K562 (cell line): ENCODE data around the gene WWP2. TPM values are rescaled to one million over a fixed set of nuclear protein-coding genes. Genes with fewer than 3 reads are reported as not detected.

ENCODE experiments used
- ATAC-seq: fragments of 200-7000 bp; cut with Tn5 transposase; 3 replicates; pipeline ENCODE4 v1.9.1; 2020; ENCODE audit warnings: moderate library complexity
- BruUV-seq: library from RNA; stranded (reverse); fragments of 400-500 nt; replicated peaks from 2 replicates; lab custom pipeline; 2021; lab: Mats Ljungman, UMichigan
- CTCF ChIA-PET: fragments of 300-600 bp; formaldehyde crosslinking; extraction: SDS; loops from one replicate; lab custom pipeline; 2021; ENCODE audit warnings: low intra/inter-chr PET ratio; lab: Yijun Ruan, JAX
- POLR2A ChIA-PET: fragments of 300-600, 350-650 bp; sonication (Branson Sonifier 250); formaldehyde crosslinking; extraction: SDS; loops from one replicate; lab custom pipeline; 2021; ENCODE audit warnings: antibody characterized with exemption, inconsistent platforms; lab: Yijun Ruan, JAX
- DNase-seq, 4 experiments: peaks; one replicate each; pipeline versions ENCODE4 v3.0.0 to v3.0.0-alpha.2; 2011 to 2018; ENCODE audit warnings: low spot score in 3 of 4, mixed read lengths in 3 of 4; ENCODE audit errors: extremely low read depth in 1 of 4
- FAIRE-seq: peaks from 2 replicates; lab custom pipeline; 2011; peaks lifted over from hg19 to GRCh38; lab: Jason Lieb, UNC
- H2AFZ ChIP-seq: 2 replicates; pipeline ENCODE4 v1.6.0; 2011; ENCODE audit warnings: low read depth, low read length, control low read depth, inconsistent platforms
- H3K27ac ChIP-seq: fragments of 200-600 bp; 3 replicates; pipeline ENCODE4 v1.8.0; 2011; ENCODE audit warnings: low read depth, mild to moderate bottlenecking, control low read depth, inconsistent platforms, low read length, moderate library complexity, mixed read lengths; ENCODE audit errors: extremely low read depth
- H3K27me3 ChIP-seq, 2 experiments: fragments of 300-600 bp in 1 of 2; 2 replicates in 1 of 2; 3 replicates in 1 of 2; pipeline versions ENCODE4 v1.6.0 to v1.8.0; 2011; ENCODE audit warnings: inconsistent platforms in 2 of 2, low read length in 2 of 2, mild to moderate bottlenecking in 1 of 2, mixed read lengths in 1 of 2, moderate library complexity in 1 of 2; ENCODE audit not compliant: control insufficient read depth in 2 of 2, insufficient read depth in 2 of 2
- H3K36me3 ChIP-seq: fragments of 300-600 bp; 3 replicates; pipeline ENCODE4 v1.8.0; 2011; ENCODE audit warnings: mild to moderate bottlenecking, low read length, inconsistent platforms; ENCODE audit not compliant: control insufficient read depth, insufficient read depth
- H3K4me1 ChIP-seq, 2 experiments: fragments of 200-600 bp in 1 of 2; replicated peaks in 1 of 2; 2 replicates in 1 of 2; 3 replicates in 1 of 2; pipeline versions ENCODE4 v1.5.1 to v1.8.0; 2011; ENCODE audit warnings: inconsistent platforms in 2 of 2, low read length in 2 of 2, mild to moderate bottlenecking in 1 of 2, mixed read lengths in 1 of 2, moderate library complexity in 1 of 2; ENCODE audit not compliant: control insufficient read depth in 2 of 2, insufficient read depth in 2 of 2
- H3K4me2 ChIP-seq: 2 replicates; pipeline ENCODE4 v1.6.1; 2011; ENCODE audit warnings: low read length, control low read depth, inconsistent platforms, mixed read lengths; ENCODE audit not compliant: insufficient read depth
- H3K4me3 ChIP-seq: fragments of 200-600 bp; sonication (generic), shearing (Covaris generic); 2 replicates; pipeline ENCODE4 v1.5.1; 2016; ENCODE audit warnings: control low read depth, inconsistent platforms
- H3K79me2 ChIP-seq: fragments of 200-600 bp; 3 replicates; pipeline ENCODE4 v1.8.0; 2011; ENCODE audit warnings: low read length, inconsistent platforms; ENCODE audit not compliant: control insufficient read depth, insufficient read depth
- H3K9ac ChIP-seq, 2 experiments: 2 replicates each; pipeline versions ENCODE4 v1.6.0 to v1.6.1; 2011; ENCODE audit warnings: low read depth in 2 of 2, low read length in 2 of 2, control low read depth in 1 of 2, inconsistent platforms in 1 of 2, mild to moderate bottlenecking in 1 of 2, mixed read lengths in 1 of 2; ENCODE audit not compliant: insufficient read depth in 1 of 2
- H3K9me1 ChIP-seq: one replicate; pipeline ENCODE4 v1.6.0; 2011; ENCODE audit warnings: inconsistent platforms, mild to moderate bottlenecking, low read length, moderate library complexity; ENCODE audit not compliant: control insufficient read depth, insufficient read depth
- H3K9me3 ChIP-seq: replicated peaks from 2 replicates; pipeline ENCODE4 v1.5.1; 2011; ENCODE audit warnings: low read depth, low read length, inconsistent platforms; ENCODE audit not compliant: control insufficient read depth, insufficient read depth
- H4K20me1 ChIP-seq: replicated peaks from 2 replicates; pipeline ENCODE4 v1.6.1; 2011; ENCODE audit warnings: low read length, inconsistent platforms, mixed read lengths; ENCODE audit not compliant: control insufficient read depth, insufficient read depth
- ATF7 ChIP-seq: fragments of 450-650 bp; IDR thresholded peaks from 2 replicates; pipeline ENCODE4 v1.7.1; 2014; ENCODE audit warnings: mild to moderate bottlenecking, moderate library complexity
- EHMT2 ChIP-seq: fragments of 450-650 bp; IDR thresholded peaks from 2 replicates; pipeline ENCODE4 v1.6.1; 2018; ENCODE audit warnings: antibody characterized with exemption
- ERF ChIP-seq: fragments of 450-650 bp; formaldehyde crosslinking; IDR thresholded peaks from 2 replicates; pipeline ENCODE4 v1.4.0; 2020; ENCODE audit warnings: mild to moderate bottlenecking, mixed read lengths
- EWSR1 ChIP-seq: fragments of 450-650 bp; IDR thresholded peaks from 2 replicates; pipeline ENCODE4 v1.6.1; 2018; ENCODE audit warnings: borderline replicate concordance, mild to moderate bottlenecking, low read depth, moderate library complexity; ENCODE audit not compliant: partially characterized antibody
- NEUROD1 ChIP-seq: fragments of 150-350 bp; IDR thresholded peaks from 2 replicates; pipeline ENCODE4 v1.6.1; 2014; ENCODE audit warnings: borderline replicate concordance, low read length, low read depth; ENCODE audit not compliant: partially characterized antibody
- PML ChIP-seq: IDR thresholded peaks from 2 replicates; pipeline ENCODE4 v1.6.1; 2012; ENCODE audit warnings: low read length, inconsistent platforms
- SAFB2 ChIP-seq: fragments of 200-400 bp; formaldehyde crosslinking; IDR thresholded peaks from 2 replicates; pipeline ENCODE4 v1.6.1; 2018; ENCODE audit warnings: borderline replicate concordance, low read length, low read depth, moderate library complexity; ENCODE audit not compliant: severe bottlenecking
- SMARCA4 ChIP-seq: fragments of 450-650 bp; IDR thresholded peaks from 2 replicates; pipeline ENCODE4 v1.6.1; 2016
- ZBTB9 ChIP-seq: fragments of 450-650 bp; formaldehyde crosslinking; IDR thresholded peaks from 2 replicates; pipeline ENCODE4 v1.4.0; 2020; ENCODE audit warnings: mild to moderate bottlenecking, moderate library complexity
- ZSCAN29 ChIP-seq: fragments of 450-650 bp; IDR thresholded peaks from 2 replicates; pipeline ENCODE4 v1.6.1; 2017
- WGBS: fragments of 100-300 bp; shearing (Covaris generic); methylation state at CpG from one replicate; pipeline ENCODE4 v1.1.6; 2016; ENCODE audit warnings: low coverage, mixed read lengths; ENCODE audit not compliant: insufficient coverage; ENCODE audit errors: missing lambda C conversion rate; 5-methylcytosine and 5-hydroxymethylcytosine counted together
- in situ Hi-C: fragments of 300-500 bp; cut with MboI; formaldehyde crosslinking; loops from 4 replicates; pipeline ENCODE4 v1.15.0; 2018; ENCODE audit warnings: inconsistent platforms, mixed read lengths
- intact Hi-C: fragments of 100-400 bp; cut with micrococcal nuclease; formaldehyde crosslinking; loops from 2 replicates; pipeline ENCODE4 v1.14.2; 2022
- polyA plus RNA-seq, 8 experiments: library from polyadenylated mRNA; depleted of rRNA in 4 of 8; stranded (reverse) in 5 of 8; unstranded in 3 of 8; fragments of >200 nt; fragmentation: Nextera tagmentation in 2 of 8; fragmentation: Illumina TruSeq in 1 of 8; extraction: Ambion mirVana in 2 of 8; extraction: Trizol in 1 of 8; gene quantifications; 2 replicates each; pipeline versions ENCODE4 v1.2.1 to v1.2.3, GENCODE V29; 2011 to 2014; ENCODE audit warnings: inconsistent platforms in 1 of 8, missing spikeins in 1 of 8
- total RNA-seq, 7 experiments: library from RNA; depleted of rRNA in 6 of 7; stranded (reverse); fragments of >200 nt in 6 of 7; fragmentation: Illumina TruSeq in 2 of 7; extraction: Trizol in 2 of 7; gene quantifications; 2 replicates each; pipeline versions ENCODE4 v1.2.1 to v1.2.3, GENCODE V29; 2011 to 2021; ENCODE audit warnings: low replicate concordance in 1 of 7
- TF ChIP-seq, protein P1 (sequence below): fragments of 250-450 bp; sonication (Bioruptor Pico); IDR thresholded peaks from 2 replicates; pipeline ENCODE4 v1.5.0; 2021; ENCODE audit warnings: mild to moderate bottlenecking, moderate library complexity
- TF ChIP-seq, protein P2 (sequence below): sonication (generic); formaldehyde crosslinking; IDR thresholded peaks from 2 replicates; pipeline ENCODE4 v1.8.1; 2023; ENCODE audit warnings: mild to moderate bottlenecking, missing genetic modification reagents
- TF ChIP-seq, protein P3 (sequence below), 2 experiments: IDR thresholded peaks; 2 replicates each; pipeline ENCODE4 v1.6.1; 2012; ENCODE audit warnings: improper control_type of control experiment in 2 of 2, low read depth in 2 of 2, low read length in 2 of 2, borderline replicate concordance in 1 of 2

The WWP2 gene
- total and polyA plus RNA-seq, 9 of the 15 experiments (the other 6 are each of a cell fraction or from before 2014, with no cell fraction given): 1.9 to 34.4 (median 14.6) TPM

- Histone ChIP-seq H3K36me3 (no peaks in the 10 kb centered on the region), H3K4me3 (no peak overlapping the region), H3K9me3 (no peaks in the 10 kb centered on the region; the same call in 1 of the 2 replicates), H3K27ac (no peak overlapping the region), H4K20me1 (no peaks in the 10 kb centered on the region), H2AFZ (no peak overlapping the region), H3K27me3 (no peaks in the 10 kb centered on the region), H3K4me1 (no peaks in the 10 kb centered on the region; a peak in 1 of 5 replicates), H3K9me1 (no peaks in the 10 kb centered on the region), H3K79me2 (no peaks in the 10 kb centered on the region), H3K9ac (no peak overlapping the region), H3K4me2 (no peak overlapping the region)
- CTCF ChIA-PET: no interaction called here
- ATAC-seq (no peak), DNase-seq (no peak), FAIRE-seq (no peak)
- intact Hi-C loops: no loop called here
- no TSS peak for BruUV-seq
- POLR2A ChIA-PET: no interaction called here
- 69% methylated on average over 7 of the region's 8 CpGs for WGBS
- in situ Hi-C loops: no loop called here
- TF ChIP-seq ZBTB9 (CRISPR knock-in tag): no peak
- TF ChIP-seq, protein P1, sequence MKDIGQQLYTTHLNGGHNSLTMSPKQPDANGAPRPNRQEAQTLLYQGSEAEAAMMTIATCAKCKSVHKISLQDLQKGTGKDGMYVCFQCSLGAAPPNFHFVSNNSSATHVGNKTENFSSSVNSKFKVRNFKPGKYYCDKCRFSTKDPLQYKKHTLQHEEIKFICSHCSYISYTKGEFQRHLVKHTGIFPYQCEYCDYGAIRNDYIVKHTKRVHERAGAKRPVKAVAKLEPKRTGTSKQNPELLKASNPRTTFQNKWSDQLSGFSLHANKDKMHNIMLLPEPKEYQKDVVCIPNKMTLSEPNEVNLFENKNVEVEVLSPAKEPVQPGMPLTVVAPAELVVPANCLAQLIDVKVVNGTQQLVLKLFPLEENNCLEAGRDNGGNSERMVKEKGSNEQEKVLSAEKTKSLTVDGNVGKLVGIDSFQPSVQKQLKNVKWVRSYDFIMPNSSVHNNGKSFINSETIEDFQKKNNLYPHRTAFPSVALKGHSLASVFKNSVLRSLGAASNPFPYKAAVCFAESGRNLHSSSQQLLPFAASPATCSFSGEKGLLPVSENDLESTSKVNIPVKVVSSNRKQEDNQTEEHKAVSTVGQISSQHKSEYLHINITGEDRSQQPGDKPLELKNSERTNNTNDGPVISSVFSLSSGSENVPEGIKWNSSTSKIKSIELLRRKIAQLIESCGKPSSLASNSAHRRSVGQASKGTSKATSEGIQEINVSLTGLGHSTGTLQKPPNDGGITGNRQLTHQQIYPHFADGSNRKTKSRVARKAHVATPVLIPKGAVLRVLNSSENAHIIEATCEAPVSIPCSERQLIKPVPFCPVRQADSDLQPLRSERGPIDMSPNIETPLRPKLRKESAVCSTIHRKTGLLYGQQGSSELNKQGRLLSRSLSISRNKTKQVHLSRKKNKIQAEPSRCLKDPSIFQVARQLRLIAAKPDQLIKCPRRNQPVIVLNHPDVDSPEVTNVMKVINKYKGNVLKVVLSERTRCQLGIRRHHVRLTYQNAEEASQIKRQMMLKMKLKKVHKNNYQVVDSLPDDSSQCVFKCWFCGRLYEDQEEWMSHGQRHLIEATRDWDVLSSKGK (CRISPR knock-in tag): no peak
- TF ChIP-seq, protein P2, sequence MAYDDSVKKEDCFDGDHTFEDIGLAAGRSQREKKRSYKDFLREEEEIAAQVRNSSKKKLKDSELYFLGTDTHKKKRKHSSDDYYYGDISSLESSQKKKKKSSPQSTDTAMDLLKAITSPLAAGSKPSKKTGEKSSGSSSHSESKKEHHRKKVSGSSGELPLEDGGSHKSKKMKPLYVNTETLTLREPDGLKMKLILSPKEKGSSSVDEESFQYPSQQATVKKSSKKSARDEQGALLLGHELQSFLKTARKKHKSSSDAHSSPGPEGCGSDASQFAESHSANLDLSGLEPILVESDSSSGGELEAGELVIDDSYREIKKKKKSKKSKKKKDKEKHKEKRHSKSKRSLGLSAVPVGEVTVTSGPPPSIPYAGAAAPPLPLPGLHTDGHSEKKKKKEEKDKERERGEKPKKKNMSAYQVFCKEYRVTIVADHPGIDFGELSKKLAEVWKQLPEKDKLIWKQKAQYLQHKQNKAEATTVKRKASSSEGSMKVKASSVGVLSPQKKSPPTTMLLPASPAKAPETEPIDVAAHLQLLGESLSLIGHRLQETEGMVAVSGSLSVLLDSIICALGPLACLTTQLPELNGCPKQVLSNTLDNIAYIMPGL (CRISPR knock-in tag): no peak
- no peak for TF ChIP-seq EHMT2
- no peak for TF ChIP-seq SAFB2
- TF ChIP-seq SMARCA4: no peak
- TF ChIP-seq PML: no peak
- TF ChIP-seq NEUROD1: no peak
- TF ChIP-seq EWSR1: no peak
- no peak for TF ChIP-seq ATF7
- TF ChIP-seq ERF (CRISPR knock-in tag): no peak
- TF ChIP-seq, protein P3, sequence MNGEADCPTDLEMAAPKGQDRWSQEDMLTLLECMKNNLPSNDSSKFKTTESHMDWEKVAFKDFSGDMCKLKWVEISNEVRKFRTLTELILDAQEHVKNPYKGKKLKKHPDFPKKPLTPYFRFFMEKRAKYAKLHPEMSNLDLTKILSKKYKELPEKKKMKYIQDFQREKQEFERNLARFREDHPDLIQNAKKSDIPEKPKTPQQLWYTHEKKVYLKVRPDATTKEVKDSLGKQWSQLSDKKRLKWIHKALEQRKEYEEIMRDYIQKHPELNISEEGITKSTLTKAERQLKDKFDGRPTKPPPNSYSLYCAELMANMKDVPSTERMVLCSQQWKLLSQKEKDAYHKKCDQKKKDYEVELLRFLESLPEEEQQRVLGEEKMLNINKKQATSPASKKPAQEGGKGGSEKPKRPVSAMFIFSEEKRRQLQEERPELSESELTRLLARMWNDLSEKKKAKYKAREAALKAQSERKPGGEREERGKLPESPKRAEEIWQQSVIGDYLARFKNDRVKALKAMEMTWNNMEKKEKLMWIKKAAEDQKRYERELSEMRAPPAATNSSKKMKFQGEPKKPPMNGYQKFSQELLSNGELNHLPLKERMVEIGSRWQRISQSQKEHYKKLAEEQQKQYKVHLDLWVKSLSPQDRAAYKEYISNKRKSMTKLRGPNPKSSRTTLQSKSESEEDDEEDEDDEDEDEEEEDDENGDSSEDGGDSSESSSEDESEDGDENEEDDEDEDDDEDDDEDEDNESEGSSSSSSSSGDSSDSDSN (IDR thresholded peaks at IDR 0.05; ENCODE audit: borderline replicate concordance in 1 of 2, low read depth in 2 of 2, low read length in 2 of 2): no peak
- no peak for TF ChIP-seq ZSCAN29
These were observed 56.9 kb downstream of the WWP2 start for GRCh38 chr16:69818891-69819545.
